Germinal center (tissue), 1 donor: ENCODE measurements around the gene AJUBA.
A peak's percentile ranks its signal among the peaks of the same experiment; 100 is the strongest.

Experiments used
- DNase-seq: peaks from one replicate; pipeline ENCODE4 v3.0.0; 2012; ENCODE audit warnings: mixed read lengths, low spot score

AJUBA gene

DNA sequence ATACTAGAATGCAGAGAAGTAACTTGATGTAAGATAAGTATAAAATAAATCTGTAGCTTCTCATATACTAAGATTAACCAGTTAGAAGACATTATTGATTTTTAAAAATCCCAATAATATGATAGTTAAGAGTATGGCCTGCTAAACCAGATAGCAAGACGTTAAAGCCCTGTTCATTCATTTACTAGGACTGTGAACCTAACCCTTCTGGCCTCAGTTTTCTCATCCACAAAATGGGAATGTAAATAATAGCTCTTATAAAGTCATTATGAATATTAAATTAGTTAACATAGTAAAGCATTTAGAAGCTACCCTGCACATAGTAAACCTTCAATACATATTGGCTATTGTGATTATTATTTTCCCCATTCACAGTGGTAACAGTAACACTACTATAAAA lies 47.2 kb downstream of the AJUBA start:
- DNase-seq: no peak

DNA sequence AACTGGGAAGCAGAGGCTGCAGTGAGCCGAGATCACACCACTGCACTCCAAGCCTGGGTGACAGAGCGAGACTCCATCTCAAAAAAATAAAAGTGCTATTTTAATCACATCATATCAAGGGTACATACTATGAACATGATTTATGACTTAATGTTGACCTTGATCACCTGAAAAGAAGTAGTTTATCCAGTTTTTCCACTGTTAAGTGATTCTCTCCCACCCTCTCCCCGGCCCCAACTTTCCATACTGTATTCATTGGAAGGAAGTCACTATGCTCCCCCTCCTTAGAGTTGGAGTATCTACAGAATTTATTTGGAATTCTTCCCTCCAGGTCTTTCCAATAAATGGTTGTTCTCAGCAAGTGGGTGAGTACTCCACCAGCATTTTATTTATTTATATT lies 50.2 kb downstream of the AJUBA start:
- DNase-seq: no peak

DNA sequence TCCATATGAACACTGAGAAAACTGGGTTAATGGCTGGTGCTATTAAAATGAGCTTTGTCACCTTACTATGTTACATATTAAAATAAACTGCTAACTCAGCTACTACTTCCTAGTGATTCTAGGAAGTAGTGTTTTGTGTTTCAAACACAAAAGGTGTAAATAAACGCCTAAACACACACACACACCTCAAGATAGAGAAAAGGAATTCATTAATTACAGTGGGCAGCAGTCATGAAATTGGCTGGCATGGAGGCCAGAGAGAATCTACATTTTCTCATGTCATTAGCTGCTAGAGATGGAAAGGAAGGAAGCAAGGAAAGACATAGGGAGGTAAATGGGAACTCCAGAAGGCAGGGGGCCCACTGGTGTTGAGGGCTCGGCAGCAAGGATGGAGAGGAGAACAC lies 52.4 kb downstream of the AJUBA start:
- peak; percentile 16 for DNase-seq

DNA sequence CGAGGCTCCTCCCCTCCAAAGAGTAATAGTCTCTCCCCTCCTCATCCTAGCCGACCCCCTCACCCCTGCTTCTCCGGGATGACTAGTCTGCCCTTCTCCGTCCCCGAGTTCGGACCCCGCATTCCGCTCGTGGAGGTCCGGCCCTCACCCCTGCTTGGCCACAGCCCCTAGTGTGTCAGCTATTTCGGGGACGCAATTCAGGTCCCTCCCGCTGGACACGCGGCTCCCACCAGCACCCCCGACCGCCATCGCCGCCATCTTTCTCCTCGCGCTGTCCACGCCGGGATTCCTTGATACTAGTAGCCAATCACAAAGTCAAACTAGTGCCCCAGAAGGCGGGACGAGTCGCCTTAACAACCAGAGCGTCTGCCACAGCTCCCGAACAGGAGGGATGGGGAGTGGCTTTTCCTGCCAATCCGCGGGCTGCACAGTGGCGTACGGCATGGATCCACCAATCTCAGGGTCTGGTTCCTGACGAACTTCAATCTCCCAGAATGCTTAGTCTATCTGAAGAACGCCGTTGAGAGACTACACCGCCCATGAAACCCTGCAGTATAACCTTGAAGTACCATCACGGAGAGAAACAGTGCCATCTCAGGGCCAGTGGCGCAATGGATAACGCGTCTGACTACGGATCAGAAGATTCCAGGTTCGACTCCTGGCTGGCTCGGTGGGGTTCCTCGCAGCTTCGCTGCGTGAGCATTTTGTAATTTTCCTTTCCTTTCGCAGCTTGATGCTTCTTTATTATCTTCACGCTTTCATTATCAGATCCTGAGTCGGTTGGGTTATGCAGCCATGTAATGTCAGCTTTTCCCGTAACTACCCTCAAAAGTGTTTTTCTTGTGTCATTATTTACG lies 53.0 kb downstream of the AJUBA start, which contains the start of gene PRMT5:
Gene PRMT5 (minus strand): TSS at position 273 of the 857 bp plus-strand sequence. CDS start 15 bp downstream, at position 258.
- DNase-seq: peak; percentile 92

DNA sequence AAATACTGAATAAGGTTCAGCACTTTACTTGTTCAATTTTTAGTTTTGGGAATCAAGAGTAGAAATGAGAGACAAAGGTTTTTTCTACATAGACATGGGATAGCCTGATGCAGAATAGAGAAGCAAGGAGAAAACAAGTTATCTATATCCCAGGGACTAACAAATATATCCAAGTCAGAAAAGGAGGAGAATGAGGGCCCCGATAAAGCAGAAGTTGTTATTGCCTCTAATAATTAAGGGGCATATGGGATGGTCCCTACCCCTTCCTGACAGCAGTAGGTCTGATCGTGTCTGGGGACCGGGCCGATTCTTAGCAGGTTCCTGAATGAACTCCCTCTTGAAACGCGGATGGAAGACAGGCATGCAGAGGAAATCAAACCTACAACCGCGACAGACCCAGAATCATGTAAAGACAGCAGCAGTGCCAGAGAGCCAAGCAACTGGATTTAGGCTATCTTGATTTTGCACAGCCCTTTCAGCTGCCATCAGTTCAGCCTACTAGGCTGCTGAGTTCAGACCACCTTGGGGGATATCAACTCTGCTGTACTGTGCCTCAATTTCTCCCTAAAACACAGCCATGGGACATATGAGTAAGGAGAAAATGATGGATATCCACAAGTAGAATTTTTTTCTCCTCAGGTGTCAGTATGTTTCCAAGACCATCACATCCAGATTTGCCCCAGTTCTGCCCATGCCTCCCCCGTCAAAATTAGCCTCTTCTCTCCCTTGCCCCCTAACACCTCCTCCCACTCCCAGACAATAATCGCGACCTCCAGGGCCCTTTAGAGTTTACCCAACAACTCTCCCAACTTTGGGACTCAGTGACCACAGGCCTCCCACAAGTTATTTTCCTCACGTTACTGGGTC lies 53.9 kb downstream of the AJUBA start:
- DNase-seq: peak; percentile 5

DNA sequence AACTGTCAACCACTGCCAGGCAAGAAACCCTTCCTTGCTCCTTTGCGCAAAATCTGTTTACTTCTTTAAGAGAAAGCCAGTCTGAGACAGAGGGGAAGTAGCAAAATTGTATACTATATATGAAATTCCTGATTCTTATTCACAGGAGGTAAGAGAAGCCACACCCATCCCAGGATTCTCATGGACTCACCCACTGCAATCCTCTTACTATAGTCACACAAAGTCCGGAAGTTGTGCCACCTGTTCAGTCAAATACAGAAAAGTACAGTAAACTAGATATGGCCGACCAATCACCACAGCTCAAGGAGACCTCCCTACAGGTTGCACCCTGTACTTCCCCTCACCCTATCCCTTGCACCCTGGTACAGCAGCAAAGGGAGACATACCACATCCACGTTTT lies 56.0 kb downstream of the AJUBA start:
- DNase-seq: no peak

DNA sequence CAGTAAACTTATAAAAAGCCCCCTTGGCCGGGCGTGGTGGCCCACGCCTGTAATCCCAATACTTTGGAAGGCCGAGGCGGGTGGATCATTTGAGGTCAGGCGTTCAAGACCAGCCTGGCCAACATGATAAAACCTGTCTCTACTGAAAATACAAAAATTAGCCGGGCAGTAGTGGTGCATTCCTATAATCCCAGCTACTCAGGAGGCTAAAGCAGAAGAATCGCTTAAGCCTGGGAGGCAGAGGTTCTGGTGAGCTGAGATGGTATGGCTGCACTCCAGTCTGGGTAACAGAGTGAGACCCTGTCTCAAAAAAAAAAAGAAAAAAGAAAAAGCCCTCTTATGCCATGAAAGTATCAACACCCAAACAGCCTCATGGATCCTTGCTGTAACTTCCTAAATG lies 56.8 kb downstream of the AJUBA start:
- DNase-seq: no peak

DNA sequence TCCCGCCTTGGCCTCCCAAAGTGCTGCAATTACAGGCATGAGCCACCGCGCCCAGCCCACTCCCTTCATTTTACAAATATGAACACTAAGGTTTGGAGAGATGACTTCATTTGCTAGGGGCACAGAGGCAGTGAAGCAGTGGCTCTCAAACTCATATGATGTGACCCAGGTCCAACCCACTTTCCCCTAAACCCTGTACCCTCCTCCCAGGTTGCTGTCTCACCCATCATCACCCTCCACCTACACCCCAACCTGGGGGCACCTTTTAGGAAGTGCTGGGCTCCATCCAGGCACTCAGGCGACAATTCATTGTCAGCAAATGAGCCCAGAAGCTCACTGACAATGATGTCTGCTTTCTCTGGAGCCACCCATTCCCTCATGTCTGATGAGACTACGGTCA lies 58.6 kb downstream of the AJUBA start:
- no peak for DNase-seq

DNA sequence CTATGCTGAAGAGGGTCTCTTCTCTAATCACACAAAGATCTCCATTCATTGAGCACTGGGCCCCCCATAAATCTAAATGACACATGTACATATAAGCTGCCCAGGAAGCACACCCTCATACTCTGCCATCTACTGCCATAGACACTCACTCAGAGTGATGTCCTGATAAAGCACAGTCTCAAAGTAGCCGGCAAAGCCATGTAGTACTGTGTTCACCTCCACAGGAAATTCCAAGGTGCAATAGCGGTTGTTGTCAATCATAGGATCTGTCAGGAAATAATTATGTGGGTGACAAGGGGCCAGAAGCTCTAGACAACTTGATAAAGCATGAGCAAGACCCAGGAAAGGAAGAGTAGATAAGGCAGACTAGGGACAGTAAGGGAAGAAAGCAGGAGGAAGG lies 60.1 kb downstream of the AJUBA start:
- DNase-seq: no peak
